Liver (tissue), 3 donors: Measurements from ENCODE around the gene ACOT7.

Experiments used
- TAF1 ChIP-seq: conservative IDR thresholded peaks from 2 replicates; pipeline ENCODE4 v1.6.1; 2016; ENCODE audit warnings: antibody characterized with exemption, mild to moderate bottlenecking
- TF ChIP-seq, protein P1 (sequence below): fragments of 150-350 bp; IDR thresholded peaks from 2 replicates; pipeline ENCODE4 v1.5.1; 2017; ENCODE audit warnings: improper control_type of control experiment, low read depth, low read length; ENCODE audit not compliant: missing input control
- TF ChIP-seq, protein P2 (sequence below): IDR thresholded peaks from 2 replicates; pipeline ENCODE4 v1.6.1; 2016; ENCODE audit warnings: antibody characterized with exemption
- donor health status: healthy.
- donor health status: healthy.

DNA sequence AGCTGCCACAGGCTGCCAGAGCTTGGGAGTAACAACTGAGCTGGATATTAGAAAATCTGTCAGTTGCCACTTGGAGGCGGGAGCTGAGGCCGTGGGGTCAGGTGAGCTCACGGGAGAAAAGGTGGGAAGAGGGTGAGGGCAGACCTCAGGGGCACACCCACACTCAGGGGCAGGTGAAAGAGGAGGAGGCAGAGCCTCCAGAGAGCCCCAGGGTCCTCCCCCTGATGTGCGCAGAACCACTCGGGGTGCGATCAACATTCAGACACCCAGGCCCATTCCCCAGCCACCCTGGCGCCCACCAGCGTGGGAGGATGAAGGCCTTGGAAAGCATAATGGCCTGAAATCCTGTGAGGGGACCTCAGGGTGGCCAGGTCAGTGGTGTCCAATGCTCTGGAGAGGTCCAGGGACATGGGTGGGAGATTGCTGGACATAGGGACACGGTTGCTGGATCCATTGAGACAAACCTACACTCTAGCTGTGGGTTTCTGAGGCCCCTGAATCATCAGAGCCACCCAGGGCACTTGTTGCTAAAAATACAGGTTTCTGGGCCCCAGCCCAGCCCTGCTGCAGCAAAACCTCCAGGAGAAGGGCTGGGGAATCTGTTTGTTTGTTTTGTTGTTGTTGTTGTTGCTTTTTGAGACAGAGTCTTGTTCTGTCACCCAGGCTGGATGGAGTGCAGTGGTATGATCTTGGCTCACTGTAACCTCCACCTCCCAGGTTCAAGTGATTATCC, 83.3 kb downstream of the ACOT7 start:
- TF ChIP-seq, protein P1, sequence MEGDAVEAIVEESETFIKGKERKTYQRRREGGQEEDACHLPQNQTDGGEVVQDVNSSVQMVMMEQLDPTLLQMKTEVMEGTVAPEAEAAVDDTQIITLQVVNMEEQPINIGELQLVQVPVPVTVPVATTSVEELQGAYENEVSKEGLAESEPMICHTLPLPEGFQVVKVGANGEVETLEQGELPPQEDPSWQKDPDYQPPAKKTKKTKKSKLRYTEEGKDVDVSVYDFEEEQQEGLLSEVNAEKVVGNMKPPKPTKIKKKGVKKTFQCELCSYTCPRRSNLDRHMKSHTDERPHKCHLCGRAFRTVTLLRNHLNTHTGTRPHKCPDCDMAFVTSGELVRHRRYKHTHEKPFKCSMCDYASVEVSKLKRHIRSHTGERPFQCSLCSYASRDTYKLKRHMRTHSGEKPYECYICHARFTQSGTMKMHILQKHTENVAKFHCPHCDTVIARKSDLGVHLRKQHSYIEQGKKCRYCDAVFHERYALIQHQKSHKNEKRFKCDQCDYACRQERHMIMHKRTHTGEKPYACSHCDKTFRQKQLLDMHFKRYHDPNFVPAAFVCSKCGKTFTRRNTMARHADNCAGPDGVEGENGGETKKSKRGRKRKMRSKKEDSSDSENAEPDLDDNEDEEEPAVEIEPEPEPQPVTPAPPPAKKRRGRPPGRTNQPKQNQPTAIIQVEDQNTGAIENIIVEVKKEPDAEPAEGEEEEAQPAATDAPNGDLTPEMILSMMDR: no peak
- TF ChIP-seq TAF1: no peak
- TF ChIP-seq, protein P2, sequence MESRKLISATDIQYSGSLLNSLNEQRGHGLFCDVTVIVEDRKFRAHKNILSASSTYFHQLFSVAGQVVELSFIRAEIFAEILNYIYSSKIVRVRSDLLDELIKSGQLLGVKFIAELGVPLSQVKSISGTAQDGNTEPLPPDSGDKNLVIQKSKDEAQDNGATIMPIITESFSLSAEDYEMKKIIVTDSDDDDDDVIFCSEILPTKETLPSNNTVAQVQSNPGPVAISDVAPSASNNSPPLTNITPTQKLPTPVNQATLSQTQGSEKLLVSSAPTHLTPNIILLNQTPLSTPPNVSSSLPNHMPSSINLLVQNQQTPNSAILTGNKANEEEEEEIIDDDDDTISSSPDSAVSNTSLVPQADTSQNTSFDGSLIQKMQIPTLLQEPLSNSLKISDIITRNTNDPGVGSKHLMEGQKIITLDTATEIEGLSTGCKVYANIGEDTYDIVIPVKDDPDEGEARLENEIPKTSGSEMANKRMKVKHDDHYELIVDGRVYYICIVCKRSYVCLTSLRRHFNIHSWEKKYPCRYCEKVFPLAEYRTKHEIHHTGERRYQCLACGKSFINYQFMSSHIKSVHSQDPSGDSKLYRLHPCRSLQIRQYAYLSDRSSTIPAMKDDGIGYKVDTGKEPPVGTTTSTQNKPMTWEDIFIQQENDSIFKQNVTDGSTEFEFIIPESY: no peak
